DOHH2 (cell line): ENCODE measurements around the gene TPRG1L.

Source experiments
- H3F3A ChIP-seq: fragments of 200-600 bp; sonication (generic), shearing (Covaris generic); 2 replicates; pipeline ENCODE4 v1.6.0; 2016; ENCODE audit warnings: antibody characterized with exemption, mild to moderate bottlenecking; ENCODE audit not compliant: control insufficient read depth, insufficient read depth
- H3K27ac ChIP-seq: fragments of 200-600 bp; sonication (generic); 2 replicates; pipeline ENCODE4 v1.5.1; 2014; ENCODE audit warnings: low read depth, mild to moderate bottlenecking, low read length, moderate library complexity
- H3K27me3 ChIP-seq: fragments of 200-600 bp; sonication (generic); 2 replicates; pipeline ENCODE4 v1.6.1; 2014; ENCODE audit warnings: mild to moderate bottlenecking, low read length, mixed read lengths; ENCODE audit not compliant: control insufficient read depth
- H3K36me3 ChIP-seq: fragments of 200-600 bp; sonication (generic); 2 replicates; pipeline ENCODE4 v1.6.1; 2014; ENCODE audit warnings: mild to moderate bottlenecking, low read length, moderate library complexity, mixed read lengths; ENCODE audit not compliant: control insufficient read depth
- H3K4me1 ChIP-seq: fragments of 200-600 bp; sonication (generic); 2 replicates; pipeline ENCODE4 v1.6.1; 2014; ENCODE audit warnings: mild to moderate bottlenecking, low read length, mixed read lengths; ENCODE audit not compliant: control insufficient read depth
- H3K4me2 ChIP-seq: fragments of 200-600 bp; sonication (generic); 2 replicates; pipeline ENCODE4 v1.6.0; 2014; ENCODE audit warnings: mild to moderate bottlenecking, low read length, moderate library complexity
- H3K4me3 ChIP-seq: fragments of 200-600 bp; sonication (generic); 2 replicates; pipeline ENCODE4 v1.5.1; 2014; ENCODE audit warnings: mild to moderate bottlenecking, low read length, mixed read lengths
- H3K79me2 ChIP-seq: fragments of 200-600 bp; sonication (generic); 2 replicates; pipeline ENCODE4 v1.6.1; 2014; ENCODE audit warnings: mild to moderate bottlenecking, low read length, mixed read lengths; ENCODE audit not compliant: control insufficient read depth
- H3K9me2 ChIP-seq: fragments of 200-600 bp; sonication (generic); replicated peaks from 2 replicates; pipeline ENCODE4 v1.6.1; 2014; ENCODE audit warnings: mild to moderate bottlenecking, low read length, mixed read lengths; ENCODE audit not compliant: control insufficient read depth
- H3K9me3 ChIP-seq: fragments of 200-600 bp; sonication (generic); 2 replicates; pipeline ENCODE4 v1.6.1; 2014; ENCODE audit warnings: antibody characterized with exemption, low read length, mixed read lengths; ENCODE audit not compliant: control insufficient read depth, insufficient read depth
- H4K20me1 ChIP-seq: fragments of 200-600 bp; sonication (generic); 2 replicates; pipeline ENCODE4 v1.6.0; 2014; ENCODE audit warnings: low read depth, mild to moderate bottlenecking, antibody characterized with exemption, low read length, moderate library complexity; ENCODE audit not compliant: control insufficient read depth, insufficient read depth
- CTCF ChIP-seq: fragments of 200-600 bp; sonication (generic); IDR thresholded peaks from one replicate; pipeline ENCODE4 v1.5.1; 2014; ENCODE audit warnings: antibody characterized with exemption, mild to moderate bottlenecking, low read depth, low read length; ENCODE audit not compliant: poor library complexity, severe bottlenecking
- EZH2phosphoT487 ChIP-seq: fragments of 200-600 bp; sonication (generic); IDR thresholded peaks from 2 replicates; pipeline ENCODE4 v1.6.1; 2017; ENCODE audit warnings: borderline replicate concordance, mild to moderate bottlenecking, antibody characterized with exemption, low read length, moderate library complexity, mixed read lengths

TPRG1L gene

GRCh38 chr1:3590951-3591865 lies 33.6 kb upstream of the TPRG1L start:
- TF ChIP-seq EZH2phosphoT487 = no peak
- peak; percentile 54 for TF ChIP-seq CTCF
- Histone ChIP-seq H3K4me1 (peaks cover 13% of the 10 kb centered on the region), H3F3A (no peaks in the 10 kb centered on the region)

GRCh38 chr1:3593334-3593733 lies 31.5 kb upstream of the TPRG1L start:
- H3K9me2 ChIP-seq = no peaks in the 10 kb centered on the region
- no peak overlapping the region for H3K27ac ChIP-seq
- TF ChIP-seq CTCF (no peak), EZH2phosphoT487 (no peak)
- no peaks in the 10 kb centered on the region for H3K36me3 ChIP-seq
- H4K20me1 ChIP-seq = no peaks in the 10 kb centered on the region
- H3K27me3 ChIP-seq = no peaks in the 10 kb centered on the region
- 0 out of 2 replicates have a peak, but pooled peaks cover 5% of the 10 kb centered on the region for H3F3A ChIP-seq
- H3K9me3 ChIP-seq = no peaks in the 10 kb centered on the region
- no peaks in the 10 kb centered on the region for H3K79me2 ChIP-seq
- H3K4me3 ChIP-seq = no peak overlapping the region
- H3K4me2 ChIP-seq = peak overlapping the region; percentile 32; the same call in 1 of the 2 replicates
- peaks cover 30% of the 10 kb centered on the region for H3K4me1 ChIP-seq

More at GRCh38 chr1:3590951-3591865, 33.6 kb upstream of the TPRG1L start:
- Histone ChIP-seq H3K4me3 (no peak overlapping the region), H3K9me3 (peaks cover under 1% of the 10 kb centered on the region; the same call in 1 of the 2 replicates), H3K4me2 (no peak overlapping the region), H3K79me2 (no peaks in the 10 kb centered on the region), H4K20me1 (no peaks in the 10 kb centered on the region), H3K27ac (no peak overlapping the region), H3K36me3 (no peaks in the 10 kb centered on the region), H3K27me3 (no peaks in the 10 kb centered on the region), H3K9me2 (no peaks in the 10 kb centered on the region)

- no peaks in the 10 kb centered on the region for H3K9me3 ChIP-seq
- no peaks in the 10 kb centered on the region for H3K9me2 ChIP-seq
- peak overlapping the region; percentile 32; the same call in 1 of the 2 replicates for H3K4me2 ChIP-seq
- H3K4me1 ChIP-seq = peaks cover 34% of the 10 kb centered on the region
- no peaks in the 10 kb centered on the region for H4K20me1 ChIP-seq
- no peaks in the 10 kb centered on the region for H3K36me3 ChIP-seq
- H3F3A ChIP-seq = 0 out of 2 replicates have a peak, but pooled peaks cover 5% of the 10 kb centered on the region
- no peaks in the 10 kb centered on the region for H3K27me3 ChIP-seq
- TF ChIP-seq CTCF = no peak
- no peak for TF ChIP-seq EZH2phosphoT487
- H3K4me3 ChIP-seq = no peak overlapping the region
- no peak overlapping the region for H3K27ac ChIP-seq
- no peaks in the 10 kb centered on the region for H3K79me2 ChIP-seq
Measured at GRCh38 chr1:3593745-3594144, 31.1 kb upstream of the TPRG1L start.
